HepG2 (cell line): ENCODE results near the gene RIMBP2. TPM values are rescaled to one million over a fixed set of nuclear protein-coding genes. Genes with fewer than 3 reads are reported as not detected.

Experiments used
- ATAC-seq: fragments of 200-7000 bp; cut with Tn5 transposase; 3 replicates; pipeline ENCODE4 v1.9.1; 2020; ENCODE audit warnings: mild to moderate bottlenecking, moderate library complexity
- BruUV-seq: library from RNA; stranded (reverse); fragments of 400-500 nt; replicated peaks from 2 replicates; lab custom pipeline; 2021; lab: Mats Ljungman, UMichigan
- CTCF ChIA-PET: fragments of 300-600 bp; formaldehyde crosslinking; extraction: SDS; loops from one replicate; lab custom pipeline; 2021; ENCODE audit warnings: low total read pairs, inconsistent platforms, low intra/inter-chr PET ratio; lab: Yijun Ruan, JAX
- POLR2A ChIA-PET: fragments of 350-600 bp; sonication (Branson Sonifier 250); formaldehyde crosslinking; loops from one replicate; lab custom pipeline; 2020; ENCODE audit warnings: antibody characterized with exemption, inconsistent platforms; lab: Yijun Ruan, JAX
- DNase-seq: peaks from one replicate; pipeline ENCODE4 v3.0.0-alpha.2; 2015; ENCODE audit warnings: low spot score
- FAIRE-seq: peaks from 3 replicates; lab custom pipeline; 2011; peaks lifted over from hg19 to GRCh38; lab: Jason Lieb, UNC
- H2AFZ ChIP-seq: one replicate; pipeline ENCODE4 v1.6.1; 2011; ENCODE audit warnings: low read length, inconsistent platforms
- H3K27ac ChIP-seq: fragments of 300-600 bp; 3 replicates; pipeline ENCODE4 v1.8.0; 2011; ENCODE audit warnings: mixed run types, mild to moderate bottlenecking, mixed read lengths, low read length, inconsistent platforms; ENCODE audit not compliant: insufficient read depth; ENCODE audit errors: extremely low read length
- H3K27me3 ChIP-seq, 2 experiments: fragments of 200-600 bp in 1 of 2; 2 replicates in 1 of 2; 3 replicates in 1 of 2; pipeline versions ENCODE4 v1.6.0 to v1.8.0; 2011; ENCODE audit warnings: low read length in 2 of 2, mild to moderate bottlenecking in 2 of 2, moderate library complexity in 2 of 2, inconsistent platforms in 1 of 2; ENCODE audit not compliant: insufficient read depth in 2 of 2, control insufficient read depth in 1 of 2
- H3K36me3 ChIP-seq, 2 experiments: fragments of 200-600 bp in 1 of 2; replicated peaks in 1 of 2; 2 replicates in 1 of 2; 3 replicates in 1 of 2; pipeline versions ENCODE4 v1.5.1 to v1.8.0; 2011; ENCODE audit warnings: low read length in 2 of 2, inconsistent platforms in 1 of 2; ENCODE audit not compliant: insufficient read depth in 2 of 2, control insufficient read depth in 1 of 2
- H3K4me1 ChIP-seq: 2 replicates; pipeline ENCODE4 v1.5.1; 2012; ENCODE audit warnings: low read length, inconsistent platforms; ENCODE audit not compliant: insufficient read depth
- H3K4me2 ChIP-seq: 2 replicates; pipeline ENCODE4 v1.6.0; 2011; ENCODE audit warnings: low read depth, low read length, inconsistent platforms
- H3K4me3 ChIP-seq, 3 experiments: fragments of 200-600 bp in 1 of 3; sonication (generic), shearing (Covaris generic) in 1 of 3; replicated peaks in 1 of 3; 2 replicates each; pipeline ENCODE4 v1.5.1; 2011 to 2016; ENCODE audit warnings: low read length in 3 of 3, inconsistent platforms in 2 of 3, low read depth in 2 of 3, mild to moderate bottlenecking in 2 of 3, control low read depth in 1 of 3, mixed read lengths in 1 of 3; ENCODE audit not compliant: insufficient read depth in 1 of 3
- H3K79me2 ChIP-seq: one replicate; pipeline ENCODE4 v1.6.1; 2011; ENCODE audit warnings: low read length, inconsistent platforms; ENCODE audit not compliant: insufficient read depth
- H3K9ac ChIP-seq: 2 replicates; pipeline ENCODE4 v1.6.0; 2011; ENCODE audit warnings: mild to moderate bottlenecking, low read depth, low read length, inconsistent platforms; ENCODE audit not compliant: insufficient read depth
- H3K9me3 ChIP-seq: 2 replicates; pipeline ENCODE4 v1.5.1; 2012; ENCODE audit warnings: mild to moderate bottlenecking, low read length
- H4K20me1 ChIP-seq: 2 replicates; pipeline ENCODE4 v1.6.0; 2011; ENCODE audit warnings: inconsistent platforms, mild to moderate bottlenecking, low read length, moderate library complexity; ENCODE audit not compliant: insufficient read depth
- AHR ChIP-seq: IDR thresholded peaks from 2 replicates; pipeline ENCODE4 v1.6.1; 2018; ENCODE audit warnings: missing genetic modification reagents, missing compliant biosample characterization
- ETV6 ChIP-seq: sonication (generic); formaldehyde crosslinking; conservative IDR thresholded peaks from 2 replicates; pipeline ENCODE4 v1.4.0; 2020; ENCODE audit warnings: missing genetic modification reagents
- HIVEP1 ChIP-seq: sonication (generic); formaldehyde crosslinking; IDR thresholded peaks from 2 replicates; pipeline ENCODE4 v1.4.0; 2020; ENCODE audit warnings: mild to moderate bottlenecking, missing genetic modification reagents
- JUNB ChIP-seq: sonication (generic); formaldehyde crosslinking; IDR thresholded peaks from 2 replicates; pipeline ENCODE4 v1.8.0; 2022; ENCODE audit warnings: missing genetic modification reagents, mild to moderate bottlenecking, borderline replicate concordance
- NR2F1 ChIP-seq, 2 experiments: fragments of 450-650 bp in 1 of 2; formaldehyde crosslinking in 1 of 2; IDR thresholded peaks; 2 replicates each; pipeline versions ENCODE4 v1.5.0 to v1.6.1; 2016 to 2020; ENCODE audit warnings: mild to moderate bottlenecking in 1 of 2, missing compliant biosample characterization in 1 of 2, missing genetic modification reagents in 1 of 2, moderate library complexity in 1 of 2
- NRL ChIP-seq: sonication (generic); formaldehyde crosslinking; IDR thresholded peaks from 2 replicates; pipeline ENCODE4 v1.5.0; 2020; ENCODE audit warnings: missing genetic modification reagents, mild to moderate bottlenecking, moderate library complexity, borderline replicate concordance
- SKIL ChIP-seq: sonication (generic); formaldehyde crosslinking; IDR thresholded peaks from 2 replicates; pipeline ENCODE4 v1.8.0; 2022; ENCODE audit warnings: missing genetic modification reagents, mild to moderate bottlenecking, moderate library complexity, borderline replicate concordance
- SMARCE1 ChIP-seq: fragments of 450-650 bp; IDR thresholded peaks from 2 replicates; pipeline ENCODE4 v1.6.1; 2017; ENCODE audit warnings: borderline replicate concordance
- SRSF9 ChIP-seq: fragments of 200-400 bp; formaldehyde crosslinking; IDR thresholded peaks from 2 replicates; pipeline ENCODE4 v1.6.1; 2018; ENCODE audit warnings: borderline replicate concordance, mild to moderate bottlenecking, low read depth, low read length; ENCODE audit not compliant: insufficient read depth, poor library complexity, severe bottlenecking
- ZKSCAN1 ChIP-seq: fragments of 150-350 bp; IDR thresholded peaks from 2 replicates; pipeline ENCODE4 v1.6.1; 2014; ENCODE audit warnings: low read length
- ZNF264 ChIP-seq: sonication (generic); formaldehyde crosslinking; IDR thresholded peaks from 2 replicates; pipeline ENCODE4 v1.4.0; 2020; ENCODE audit warnings: missing genetic modification reagents
- ZNF792 ChIP-seq: IDR thresholded peaks from 2 replicates; pipeline ENCODE4 v1.6.1; 2016
- ZNF839 ChIP-seq: sonication (generic); formaldehyde crosslinking; IDR thresholded peaks from 2 replicates; pipeline ENCODE4 v1.4.0; 2020; ENCODE audit warnings: missing genetic modification reagents, mild to moderate bottlenecking, borderline replicate concordance
- WGBS: methylation state at CpG from one replicate; pipeline ENCODE4 v1.1.6; 2017; ENCODE audit warnings: low lambda C conversion rate; 5-methylcytosine and 5-hydroxymethylcytosine counted together
- in situ Hi-C: cut with HindIII; loops from 2 replicates; pipeline ENCODE4 v1.10.0; 2017; ENCODE audit warnings: low pct_unique_long_range_greater_than_20kb; ENCODE audit not compliant: extremely low pct_ligation_motif_present
- intact Hi-C: fragments of 100-400 bp; cut with micrococcal nuclease; formaldehyde crosslinking; loops from one replicate; pipeline ENCODE4 v1.10.0; 2022; ENCODE audit not compliant: unreplicated experiment
- polyA plus RNA-seq, 8 experiments: library from polyadenylated mRNA; depleted of rRNA in 3 of 8; stranded (reverse) in 7 of 8; unstranded in 1 of 8; fragments of >200 nt; fragmentation: Illumina TruSeq in 4 of 8; extraction: Trizol in 4 of 8; gene quantifications; 2 replicates each; pipeline versions ENCODE4 v1.2.1 to v1.2.3, GENCODE V29; 2011 to 2016; ENCODE audit warnings: low read depth in 4 of 8, missing spikeins in 1 of 8, mixed read lengths in 1 of 8; ENCODE audit not compliant: insufficient read depth in 1 of 8
- total RNA-seq, 5 experiments: library from RNA; depleted of rRNA; stranded (reverse); fragments of >200 nt; fragmentation: Illumina TruSeq; extraction: Trizol; gene quantifications; 2 replicates each; pipeline ENCODE4 v1.2.3, GENCODE V29; 2016; ENCODE audit warnings: low read depth in 1 of 5
- TF ChIP-seq, protein P1 (sequence below): sonication (generic); formaldehyde crosslinking; IDR thresholded peaks from 2 replicates; pipeline ENCODE4; 2020; ENCODE audit warnings: missing genetic modification reagents, mild to moderate bottlenecking, borderline replicate concordance
- TF ChIP-seq, protein P2 (sequence below): IDR thresholded peaks from 2 replicates; pipeline ENCODE4 v1.6.1; 2012; ENCODE audit warnings: inconsistent platforms

RIMBP2 gene
- total and polyA plus RNA-seq, 2 of the 13 experiments (the other 11 are each of a cell fraction or from before 2014, with no cell fraction given): 0.03 TPM; not detected in 1

DNA sequence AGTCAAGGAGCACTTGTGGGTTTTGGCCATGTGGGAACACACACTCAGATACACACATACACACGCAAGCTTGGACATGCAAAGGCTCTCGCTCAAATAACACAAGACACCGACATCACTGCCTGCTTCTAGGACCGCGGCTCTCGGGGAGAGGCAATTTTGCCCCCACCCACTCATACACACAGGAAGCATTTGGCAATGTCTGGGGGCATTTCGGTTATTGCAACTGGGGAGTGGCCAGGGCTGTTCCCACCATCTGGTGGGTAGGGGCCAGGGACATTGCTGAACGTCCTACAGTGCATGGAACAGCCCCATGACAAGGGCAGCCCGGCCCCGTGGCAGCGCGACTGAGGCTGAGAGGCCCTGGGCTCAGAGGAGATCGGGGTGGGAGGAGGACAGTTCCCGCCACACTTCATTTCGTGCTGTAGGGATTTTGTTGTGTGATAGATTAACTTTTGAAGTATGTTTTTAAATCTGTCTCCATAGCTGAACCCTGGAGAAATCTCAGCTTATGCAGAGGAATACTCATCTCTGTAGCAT, 35.6 kb downstream of the RIMBP2 start:
- Histone ChIP-seq H4K20me1 (no peaks in the 10 kb centered on the region), H3K4me1 (no peaks in the 10 kb centered on the region), H3K79me2 (no peaks in the 10 kb centered on the region), H2AFZ (no peak overlapping the region), H3K9ac (no peak overlapping the region), H3K4me2 (no peak overlapping the region), H3K27ac (no peak overlapping the region), H3K27me3 (peaks cover 0 to 42% of the 10 kb centered on the region in 2 experiments; a peak in 4 of 5 replicates), H3K36me3 (no peaks in the 10 kb centered on the region), H3K4me3 (no peak overlapping the region), H3K9me3 (no peaks in the 10 kb centered on the region)
- TF ChIP-seq NRL: no peak
- TF ChIP-seq SKIL (CRISPR knock-in tag): no peak
- no peak for TF ChIP-seq ZNF792 (CRISPR knock-in tag)
- no peak for TF ChIP-seq SRSF9
- TF ChIP-seq ZNF839 (CRISPR knock-in tag): no peak
- TF ChIP-seq HIVEP1 (CRISPR knock-in tag): no peak
- no peak for TF ChIP-seq ZNF264 (CRISPR knock-in tag)
- TF ChIP-seq ZKSCAN1: no peak
- TF ChIP-seq, protein P1, sequence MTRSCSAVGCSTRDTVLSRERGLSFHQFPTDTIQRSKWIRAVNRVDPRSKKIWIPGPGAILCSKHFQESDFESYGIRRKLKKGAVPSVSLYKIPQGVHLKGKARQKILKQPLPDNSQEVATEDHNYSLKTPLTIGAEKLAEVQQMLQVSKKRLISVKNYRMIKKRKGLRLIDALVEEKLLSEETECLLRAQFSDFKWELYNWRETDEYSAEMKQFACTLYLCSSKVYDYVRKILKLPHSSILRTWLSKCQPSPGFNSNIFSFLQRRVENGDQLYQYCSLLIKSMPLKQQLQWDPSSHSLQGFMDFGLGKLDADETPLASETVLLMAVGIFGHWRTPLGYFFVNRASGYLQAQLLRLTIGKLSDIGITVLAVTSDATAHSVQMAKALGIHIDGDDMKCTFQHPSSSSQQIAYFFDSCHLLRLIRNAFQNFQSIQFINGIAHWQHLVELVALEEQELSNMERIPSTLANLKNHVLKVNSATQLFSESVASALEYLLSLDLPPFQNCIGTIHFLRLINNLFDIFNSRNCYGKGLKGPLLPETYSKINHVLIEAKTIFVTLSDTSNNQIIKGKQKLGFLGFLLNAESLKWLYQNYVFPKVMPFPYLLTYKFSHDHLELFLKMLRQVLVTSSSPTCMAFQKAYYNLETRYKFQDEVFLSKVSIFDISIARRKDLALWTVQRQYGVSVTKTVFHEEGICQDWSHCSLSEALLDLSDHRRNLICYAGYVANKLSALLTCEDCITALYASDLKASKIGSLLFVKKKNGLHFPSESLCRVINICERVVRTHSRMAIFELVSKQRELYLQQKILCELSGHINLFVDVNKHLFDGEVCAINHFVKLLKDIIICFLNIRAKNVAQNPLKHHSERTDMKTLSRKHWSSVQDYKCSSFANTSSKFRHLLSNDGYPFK (CRISPR knock-in tag): no peak
- no peak for TF ChIP-seq ETV6 (CRISPR knock-in tag)
- TF ChIP-seq AHR: no peak
- no peak for TF ChIP-seq SMARCE1
- no peak for TF ChIP-seq NR2F1 (CRISPR knock-in tag; IDR thresholded peaks at IDR 0.05)
- TF ChIP-seq JUNB (CRISPR knock-in tag): no peak
- TF ChIP-seq, protein P2, sequence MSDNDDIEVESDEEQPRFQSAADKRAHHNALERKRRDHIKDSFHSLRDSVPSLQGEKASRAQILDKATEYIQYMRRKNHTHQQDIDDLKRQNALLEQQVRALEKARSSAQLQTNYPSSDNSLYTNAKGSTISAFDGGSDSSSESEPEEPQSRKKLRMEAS: no peak
- ATAC-seq (no peak), DNase-seq (no peak), FAIRE-seq (no peak)
- BruUV-seq: no TSS peak
- ChIA-PET POLR2A (no interaction called here), CTCF (no interaction called here)
- in situ Hi-C loops (no loop called here), intact Hi-C loops (no loop called here)
- 29% methylated on average over 9 of the region's 15 CpGs for WGBS
